SK-MEL-5 (cell line): ENCODE results near the gene RBM6. TPM values are rescaled to one million over a fixed set of nuclear protein-coding genes. Genes with fewer than 3 reads are reported as not detected.

Experiments used
- DNase-seq: peaks from one replicate; pipeline ENCODE4 v3.0.0-alpha.2; 2016; ENCODE audit warnings: low read depth, low spot score
- in situ Hi-C: cut with HindIII; loops from 2 replicates; pipeline ENCODE4 v1.10.0; 2016; ENCODE audit warnings: low sequenced_read_pairs, high pct_unique_total_duplicates, low pct_unique_long_range_greater_than_20kb
- total RNA-seq: library from RNA; depleted of rRNA; stranded (reverse); fragments of >200 nt; shearing (Covaris generic); gene quantifications from 2 replicates; pipeline ENCODE4 v1.2.3, GENCODE V29; 2014

The RBM6 gene
- total RNA-seq, 1 experiment from 2014 or later, result 27.4 TPM

DNA sequence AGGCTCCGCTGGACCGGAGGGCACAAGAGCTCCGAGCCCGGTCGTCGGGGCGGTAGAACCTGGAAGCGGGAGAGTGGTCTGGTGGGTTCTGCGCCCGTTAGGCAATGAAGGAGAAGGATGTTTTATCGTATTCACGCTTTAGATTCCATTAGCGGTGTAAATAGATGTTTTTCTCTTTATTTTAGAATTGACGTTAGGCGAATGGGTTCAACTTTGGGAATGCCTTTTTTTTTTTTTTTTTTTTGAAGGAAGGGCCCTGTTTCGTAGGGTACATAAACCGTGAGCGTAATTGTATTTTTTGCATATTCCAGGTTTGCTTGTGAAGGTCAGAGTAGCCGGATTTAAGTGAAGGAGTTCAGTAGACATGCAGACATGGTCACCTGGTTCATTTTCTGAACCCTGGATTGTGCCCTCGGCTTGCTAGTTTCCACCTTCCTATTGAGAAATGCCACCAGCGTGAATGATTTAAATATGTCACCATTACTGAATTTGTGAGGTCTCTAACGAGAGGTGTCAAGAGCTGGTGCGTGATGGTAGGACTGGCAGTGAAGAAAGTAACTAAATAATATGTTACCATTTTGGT lies 808 bp downstream of the RBM6 start:
- in situ Hi-C loops, result no loop called here
- DNase-seq, result no peak

DNA sequence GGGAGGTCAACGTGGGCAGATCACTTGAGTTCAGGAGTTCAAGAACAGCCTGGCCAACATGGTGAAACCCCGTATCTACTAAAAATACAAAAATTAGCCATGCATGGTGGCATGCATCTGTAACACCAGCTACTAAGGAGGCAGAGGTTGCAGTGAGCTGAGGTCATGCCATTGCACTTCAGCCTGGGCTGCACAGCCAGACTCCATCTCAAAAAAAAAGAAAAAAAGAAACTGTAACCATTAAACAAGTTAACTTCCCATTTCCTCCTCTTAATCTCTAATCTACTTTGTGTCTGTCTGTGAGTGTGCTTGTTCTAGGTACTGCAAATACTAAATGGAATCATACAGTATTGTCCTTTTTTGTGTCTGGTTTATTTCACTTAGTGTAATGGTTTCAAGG lies 2.7 kb downstream of the RBM6 start:
- in situ Hi-C loops, result no loop called here
- no peak for DNase-seq

DNA sequence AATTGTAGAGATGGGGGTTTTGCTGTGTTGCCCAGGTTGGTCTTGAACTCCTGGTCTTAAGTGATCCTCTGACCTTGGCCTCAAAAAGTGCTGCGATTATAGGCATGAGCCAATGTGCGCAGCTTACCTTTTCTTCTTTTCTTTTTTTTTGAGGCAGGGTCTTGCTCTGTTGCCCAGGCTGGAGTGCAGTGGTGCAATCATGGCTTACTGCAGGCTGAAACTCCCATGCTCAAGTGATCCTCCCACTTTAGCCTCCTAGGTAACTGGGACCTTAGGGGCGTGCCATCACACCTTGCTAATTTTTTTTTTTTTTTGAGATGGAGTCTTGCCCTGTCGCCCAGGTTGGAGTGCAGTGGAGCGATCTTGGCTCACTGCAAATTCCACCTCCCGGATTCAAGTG lies 13.0 kb downstream of the RBM6 start:
- in situ Hi-C loops, result no loop called here

DNA sequence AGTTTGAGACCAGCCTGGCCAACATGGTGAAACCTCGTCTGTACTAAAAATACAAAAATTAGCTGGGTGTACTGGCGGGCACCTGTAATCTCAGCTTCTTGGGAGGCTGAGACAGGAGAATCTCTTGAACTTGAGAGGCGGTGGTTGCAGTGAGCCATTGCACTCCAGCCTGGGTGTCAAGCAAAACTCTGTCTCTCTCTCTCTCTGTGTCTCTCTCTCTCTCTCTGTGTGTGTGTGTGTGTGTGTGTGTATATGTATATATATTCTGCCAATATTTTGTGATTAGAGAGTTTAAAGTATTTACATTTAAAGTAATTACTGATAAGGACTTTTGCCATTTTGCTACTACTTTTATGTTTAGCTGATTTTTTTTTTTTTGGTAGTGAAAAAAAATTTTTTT lies 15.7 kb downstream of the RBM6 start:
- no peak for DNase-seq
- in situ Hi-C loops, result no loop called here

More for the DNA sequence above, 13.0 kb downstream of the RBM6 start:
- DNase-seq, result no peak

DNA sequence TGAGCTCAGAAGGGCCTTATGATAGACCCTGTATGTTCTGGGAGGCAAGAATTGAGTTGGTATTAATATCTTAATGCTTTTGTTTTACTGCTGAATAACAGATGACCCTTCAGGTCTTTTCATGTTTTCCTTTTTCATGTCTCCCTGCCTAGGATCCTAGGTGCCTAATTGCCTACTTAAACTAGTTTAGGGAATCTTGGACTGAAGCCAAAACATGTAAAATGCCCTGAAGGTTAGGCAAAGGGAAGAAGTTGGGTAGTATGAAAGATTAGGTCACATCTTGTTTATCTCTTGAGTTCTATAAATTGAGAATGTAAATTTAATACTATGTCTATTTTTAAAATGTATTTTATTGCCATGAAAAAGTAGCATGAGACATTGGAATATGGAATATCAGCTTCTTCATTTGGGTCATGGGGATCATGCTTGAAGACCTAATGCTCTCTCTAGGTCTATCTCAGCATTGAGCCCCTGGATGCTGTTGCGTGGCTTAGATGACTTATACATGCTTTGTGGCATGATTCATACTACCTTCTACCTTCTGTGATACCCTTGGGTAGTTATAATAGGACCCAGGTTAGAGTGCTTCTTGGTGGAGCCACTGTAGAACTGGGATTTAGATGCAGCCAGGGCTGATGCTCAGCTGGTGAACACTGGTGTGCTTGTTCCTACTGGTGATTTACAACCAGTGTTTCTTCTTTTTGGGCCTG lies 26.4 kb downstream of the RBM6 start:
- in situ Hi-C loops, result no loop called here
- DNase-seq, result no peak

DNA sequence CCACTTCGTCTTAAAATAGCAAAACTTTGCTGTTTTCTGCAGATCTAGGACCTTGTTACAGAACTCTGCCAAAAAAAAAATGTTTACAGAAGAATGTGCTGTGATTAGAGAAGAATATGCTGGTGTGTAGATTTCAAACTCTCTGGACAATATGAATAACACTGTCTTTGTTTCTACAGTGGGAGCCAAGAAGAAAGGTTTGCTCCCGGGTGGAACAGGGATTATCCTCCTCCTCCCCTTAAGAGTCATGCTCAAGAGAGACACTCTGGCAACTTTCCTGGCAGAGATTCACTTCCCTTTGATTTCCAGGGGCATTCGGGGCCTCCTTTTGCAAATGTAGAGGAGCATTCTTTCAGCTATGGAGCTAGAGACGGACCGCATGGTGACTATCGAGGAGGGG lies 27.3 kb downstream of the RBM6 start:
- in situ Hi-C loops, result no loop called here
- DNase-seq, result no peak

DNA sequence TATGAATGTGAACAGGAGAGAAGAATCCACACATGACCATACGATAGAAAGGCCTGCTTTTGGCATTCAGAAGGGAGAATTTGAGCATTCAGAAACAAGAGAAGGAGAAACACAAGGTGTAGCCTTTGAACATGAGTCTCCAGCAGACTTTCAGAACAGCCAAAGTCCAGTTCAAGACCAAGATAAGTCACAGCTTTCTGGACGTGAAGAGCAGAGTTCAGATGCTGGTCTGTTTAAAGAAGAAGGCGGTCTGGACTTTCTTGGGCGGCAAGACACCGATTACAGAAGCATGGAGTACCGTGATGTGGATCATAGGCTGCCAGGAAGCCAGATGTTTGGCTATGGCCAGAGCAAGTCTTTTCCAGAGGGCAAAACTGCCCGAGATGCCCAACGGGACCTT lies 28.4 kb downstream of the RBM6 start:
- in situ Hi-C loops, result no loop called here
- no peak for DNase-seq

DNA sequence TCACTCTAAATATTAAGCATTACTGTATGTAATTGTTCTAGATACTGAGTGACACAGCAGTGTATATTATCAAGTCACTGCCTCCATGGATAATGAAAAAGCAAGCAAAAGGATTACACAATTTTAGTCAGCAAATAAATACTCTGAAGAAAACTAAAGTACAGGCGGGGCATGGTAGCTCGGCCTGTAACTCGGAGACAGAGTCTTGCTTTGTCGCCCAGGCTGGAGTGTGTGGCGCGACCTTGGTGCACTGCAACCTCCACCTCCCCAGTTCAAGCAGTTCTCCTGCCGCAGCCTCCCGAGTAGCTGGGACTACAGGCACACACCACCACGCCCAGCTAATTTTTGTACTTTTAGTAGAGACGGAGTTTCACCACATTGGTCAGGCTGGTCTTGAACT lies 32.7 kb downstream of the RBM6 start:
- no peak for DNase-seq
- in situ Hi-C loops, result no loop called here

DNA sequence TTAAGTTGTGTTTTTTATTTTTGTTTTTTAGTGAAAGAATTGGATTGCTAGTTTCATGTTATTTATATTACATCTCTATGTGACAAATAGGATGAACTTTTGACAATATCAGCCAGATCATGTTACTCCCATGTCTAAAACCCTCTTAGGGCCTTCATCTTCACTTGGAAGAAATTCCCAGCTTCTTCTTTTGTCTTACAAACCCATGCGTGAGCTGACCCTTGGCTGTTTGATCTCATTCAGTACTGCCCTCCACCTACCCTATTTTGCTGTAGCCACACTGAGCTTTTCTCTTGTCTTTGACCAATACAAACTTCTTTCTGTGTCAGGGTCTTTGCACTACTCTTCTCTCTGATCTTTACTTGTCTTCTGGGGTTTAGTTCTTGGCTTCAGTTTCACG lies 37.0 kb downstream of the RBM6 start:
- no peak for DNase-seq
- in situ Hi-C loops, result no loop called here

DNA sequence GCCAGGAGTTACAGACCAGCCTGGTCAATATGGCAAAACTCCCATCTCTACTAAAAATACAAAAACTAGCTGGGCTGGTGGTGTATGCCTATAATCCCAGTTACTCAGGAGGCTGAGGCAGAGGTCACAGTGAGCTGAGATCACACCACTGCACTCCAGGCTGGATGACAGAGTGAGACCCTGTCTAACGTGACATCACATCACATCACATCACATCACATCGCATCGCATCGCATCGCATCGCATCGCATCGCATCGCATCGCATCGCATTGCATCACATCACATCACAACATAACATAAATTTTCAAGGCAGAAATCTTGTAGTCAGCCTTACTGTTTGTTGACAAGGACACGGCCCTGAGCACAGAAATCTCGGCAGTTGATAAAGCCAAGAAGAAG lies 44.4 kb downstream of the RBM6 start:
- DNase-seq, result no peak
- in situ Hi-C loops, result no loop called here

DNA sequence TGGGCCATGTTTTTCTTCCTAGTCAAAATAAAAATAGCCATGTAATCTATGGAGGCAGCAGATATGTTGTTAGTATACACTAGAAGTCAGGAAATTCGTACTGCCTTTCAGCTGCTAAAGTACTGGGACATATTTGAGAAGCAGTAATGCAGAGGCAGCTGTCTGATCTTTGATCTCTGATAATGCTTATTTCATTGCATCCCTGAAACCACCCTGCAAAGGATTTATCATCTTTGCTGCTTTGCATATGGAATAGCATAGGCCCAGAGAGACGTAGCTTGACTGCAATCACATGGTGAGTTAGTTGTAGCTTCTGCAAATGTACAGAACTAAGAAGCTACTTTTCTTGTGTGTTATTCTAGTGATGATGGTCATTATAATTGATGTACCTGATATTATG lies 52.4 kb downstream of the RBM6 start:
- DNase-seq, result no peak
- in situ Hi-C loops, result no loop called here

DNA sequence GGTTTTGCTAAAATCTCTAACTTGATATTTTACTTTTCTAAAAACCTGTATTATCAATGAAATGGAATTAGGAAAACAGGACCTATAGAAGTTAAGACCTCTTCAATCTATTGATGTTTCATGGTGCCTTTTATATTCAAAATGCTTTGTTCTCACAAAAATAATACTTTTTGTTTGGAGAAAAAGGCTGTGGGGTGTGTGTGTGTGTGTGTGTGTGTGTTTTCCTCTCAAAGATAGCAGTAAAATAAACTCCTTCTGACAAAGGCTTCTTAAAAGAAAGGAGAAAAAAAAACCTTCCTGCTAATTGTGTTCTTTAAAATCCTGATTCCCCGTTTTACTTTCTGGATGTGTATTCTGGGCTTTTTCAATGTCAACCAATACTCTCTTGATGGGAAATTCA lies 54.5 kb downstream of the RBM6 start:
- in situ Hi-C loops, result no loop called here

DNA sequence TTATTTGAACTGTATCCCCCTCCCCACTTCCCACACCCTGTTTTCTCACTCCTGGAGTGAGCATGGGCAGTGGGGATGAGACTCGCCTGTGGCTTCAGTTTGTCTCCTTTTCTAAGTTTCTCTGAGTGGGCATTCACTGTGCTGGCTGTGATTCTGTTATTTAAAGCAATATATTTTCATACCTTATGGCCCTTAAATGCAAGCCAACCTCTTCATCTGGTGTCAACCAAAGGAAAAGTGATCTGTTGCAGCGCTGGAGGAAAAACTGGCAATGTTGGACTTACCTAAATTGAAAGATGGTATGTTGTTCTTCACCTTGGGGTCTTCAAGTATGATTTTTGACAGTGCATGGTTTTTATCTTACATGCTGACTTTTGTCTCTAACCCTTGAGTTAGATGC lies 56.1 kb downstream of the RBM6 start:
- in situ Hi-C loops, result no loop called here
- DNase-seq, result no peak

More for the DNA sequence above, 54.5 kb downstream of the RBM6 start:
- no peak for DNase-seq

DNA sequence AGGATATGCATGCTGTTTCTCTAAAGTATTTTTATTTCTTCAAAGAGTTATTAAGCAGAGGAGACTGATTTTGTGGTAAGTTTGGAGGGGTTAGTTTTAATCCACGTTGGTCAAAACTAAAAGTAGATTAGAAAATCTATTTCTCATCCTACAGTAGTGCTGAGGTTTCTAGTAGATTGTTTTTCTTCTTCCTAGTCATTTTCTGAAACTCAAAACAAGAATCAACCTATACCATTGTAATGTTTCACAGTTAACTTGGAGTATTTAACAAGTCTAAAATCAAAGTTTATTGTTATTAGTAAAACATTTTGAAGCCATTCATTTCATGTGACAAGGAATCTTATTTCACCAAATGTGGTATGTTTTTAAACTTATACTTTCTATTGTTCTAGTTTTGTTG lies 57.9 kb downstream of the RBM6 start:
- DNase-seq, result no peak
- in situ Hi-C loops, result no loop called here

DNA sequence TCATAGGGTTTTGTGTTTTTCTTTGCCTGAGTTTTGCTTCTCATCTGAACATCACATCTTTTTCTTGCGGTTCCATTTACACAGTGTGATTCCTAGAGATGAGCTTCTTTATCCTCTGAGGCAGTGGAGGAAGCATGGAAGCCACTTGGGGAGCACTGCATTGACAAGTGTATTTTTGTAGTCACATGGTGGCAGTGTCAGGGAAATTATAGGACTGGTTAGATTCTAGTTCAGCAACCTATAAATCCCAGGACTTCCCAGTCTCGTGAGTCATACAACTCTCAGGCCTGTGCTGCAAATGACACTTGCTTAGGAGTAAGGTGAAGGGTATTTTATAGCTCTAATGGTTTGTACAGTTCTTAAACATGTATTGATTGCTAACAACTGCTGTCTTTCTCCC lies 58.4 kb downstream of the RBM6 start:
- in situ Hi-C loops, result no loop called here
- DNase-seq, result peak; percentile 7

DNA sequence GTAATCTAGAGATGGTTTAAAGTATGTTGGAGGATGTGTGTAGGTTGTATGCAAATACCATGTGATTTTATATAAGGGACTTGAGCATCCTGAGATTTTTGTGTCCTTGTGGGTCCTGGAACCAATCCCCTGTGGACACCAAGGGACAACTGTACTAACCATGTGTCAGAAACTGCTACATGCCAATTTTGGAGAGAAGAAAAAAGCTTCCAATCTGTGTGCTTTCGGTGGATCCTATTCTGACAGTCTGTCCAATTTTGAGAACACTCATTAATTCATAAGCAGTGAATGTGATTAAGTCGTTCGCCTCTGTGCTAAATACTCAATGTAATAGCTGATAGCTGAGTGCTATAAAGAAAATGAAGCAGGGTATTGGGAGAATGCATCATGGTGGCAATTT lies 61.6 kb downstream of the RBM6 start:
- DNase-seq, result no peak
- in situ Hi-C loops, result no loop called here

DNA sequence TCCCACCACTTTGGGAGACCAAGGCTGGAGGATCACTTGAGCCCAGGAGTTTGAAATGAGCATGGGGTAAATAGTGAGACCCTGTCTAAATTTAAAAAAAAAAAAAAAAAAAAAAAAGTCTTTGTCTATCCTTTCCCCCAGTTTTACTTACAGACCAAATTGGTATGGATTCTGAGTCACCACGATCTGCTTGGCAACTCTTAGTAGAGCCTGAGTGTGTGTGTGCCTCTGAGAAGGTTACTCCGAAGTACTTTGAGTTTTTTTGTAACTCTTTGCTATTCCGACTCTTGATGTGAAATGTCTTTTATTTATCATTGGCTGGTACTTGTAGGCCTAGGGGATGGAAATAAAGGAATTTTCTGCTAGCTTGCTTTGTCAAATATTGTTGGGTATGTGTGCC lies 63.3 kb downstream of the RBM6 start:
- in situ Hi-C loops, result no loop called here
- DNase-seq, result no peak

DNA sequence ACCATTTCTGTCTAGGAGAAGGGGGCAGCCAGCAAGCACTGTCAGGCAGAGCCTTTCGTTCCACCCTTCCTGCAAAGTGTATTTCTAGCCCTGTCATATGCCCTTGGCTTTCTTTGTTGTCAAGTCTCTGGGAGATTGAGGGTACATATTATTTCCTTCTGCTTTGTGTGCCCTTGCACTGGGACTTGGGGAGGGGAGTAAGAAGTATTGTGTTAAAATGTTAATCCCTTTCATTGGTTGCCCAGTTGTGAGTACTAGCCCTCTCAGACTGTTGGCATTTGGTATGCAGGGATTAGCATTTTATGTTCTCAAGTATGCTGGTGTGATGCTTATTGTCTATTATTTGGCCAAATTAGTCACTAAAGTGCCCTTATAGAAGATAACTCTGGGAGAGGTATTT lies 63.9 kb downstream of the RBM6 start:
- in situ Hi-C loops, result no loop called here
- DNase-seq, result no peak

DNA sequence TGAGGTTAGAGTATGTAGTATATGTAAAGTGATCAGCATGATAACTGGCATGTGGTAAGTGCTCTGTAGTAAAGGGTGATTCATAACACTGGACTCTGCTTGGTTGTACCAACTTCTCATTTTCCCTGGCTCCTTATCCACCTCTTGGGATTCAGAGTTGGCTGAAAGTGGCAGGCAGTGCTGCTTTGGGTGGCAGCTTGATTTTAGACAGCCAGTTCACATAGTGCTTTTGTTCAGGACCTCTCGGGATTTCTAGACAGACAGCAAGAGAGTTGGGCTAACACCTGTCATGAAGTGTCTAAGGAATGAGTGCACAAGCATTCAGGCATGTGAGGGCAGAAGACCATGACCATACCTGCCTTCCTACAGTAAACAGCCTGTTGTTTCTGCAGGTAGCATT lies 69.0 kb downstream of the RBM6 start:
- no peak for DNase-seq
- in situ Hi-C loops, result no loop called here

DNA sequence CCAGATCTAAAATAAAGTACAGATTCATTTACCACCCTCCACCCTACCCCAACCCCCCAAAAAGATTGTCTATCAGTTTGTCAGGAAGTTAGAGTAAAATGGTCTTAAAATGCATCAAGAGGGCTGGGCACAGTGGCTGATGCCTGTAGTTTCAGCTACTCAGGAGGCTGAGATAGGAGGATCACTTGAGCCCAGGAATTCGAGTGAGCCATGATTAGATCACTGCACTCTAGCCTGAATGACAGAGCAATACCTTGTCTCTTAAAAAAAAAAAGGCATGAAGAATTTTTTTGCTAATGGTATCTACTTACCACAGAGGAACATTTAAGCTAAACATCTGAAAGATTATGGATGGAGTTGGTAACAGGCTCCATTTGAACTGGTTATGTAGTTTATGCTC lies 71.0 kb downstream of the RBM6 start:
- DNase-seq, result no peak
- in situ Hi-C loops, result no loop called here
